ENCODE results near the gene SLC26A1.

GRCh38 chr4:1000686-1001260, 7.6 kb upstream of the SLC26A1 start:
- TF ChIP-seq CTCF (IDR thresholded peaks at IDR 0.05) (no peak), POLR2A (IDR thresholded peaks at IDR 0.05) (no peak)

Measured in body of pancreas (tissue), 4 donors.